CD4-positive, alpha-beta T cell treated with Interleukin-4 for 1 hour (primary cell): ENCODE measurements around the gene TMEM33.
"Not testable (repeated sequence)": the region's sequence is repeated elsewhere in the genome, so short reads cannot be mapped to it uniquely, and the experiment has no call there.

ENCODE experiments used
- DNase-seq, 2 donors: peaks; one replicate each; pipeline ENCODE4 v3.0.0-alpha.2; 2020 to 2022

Gene TMEM33, protein sequence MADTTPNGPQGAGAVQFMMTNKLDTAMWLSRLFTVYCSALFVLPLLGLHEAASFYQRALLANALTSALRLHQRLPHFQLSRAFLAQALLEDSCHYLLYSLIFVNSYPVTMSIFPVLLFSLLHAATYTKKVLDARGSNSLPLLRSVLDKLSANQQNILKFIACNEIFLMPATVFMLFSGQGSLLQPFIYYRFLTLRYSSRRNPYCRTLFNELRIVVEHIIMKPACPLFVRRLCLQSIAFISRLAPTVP

DNA sequence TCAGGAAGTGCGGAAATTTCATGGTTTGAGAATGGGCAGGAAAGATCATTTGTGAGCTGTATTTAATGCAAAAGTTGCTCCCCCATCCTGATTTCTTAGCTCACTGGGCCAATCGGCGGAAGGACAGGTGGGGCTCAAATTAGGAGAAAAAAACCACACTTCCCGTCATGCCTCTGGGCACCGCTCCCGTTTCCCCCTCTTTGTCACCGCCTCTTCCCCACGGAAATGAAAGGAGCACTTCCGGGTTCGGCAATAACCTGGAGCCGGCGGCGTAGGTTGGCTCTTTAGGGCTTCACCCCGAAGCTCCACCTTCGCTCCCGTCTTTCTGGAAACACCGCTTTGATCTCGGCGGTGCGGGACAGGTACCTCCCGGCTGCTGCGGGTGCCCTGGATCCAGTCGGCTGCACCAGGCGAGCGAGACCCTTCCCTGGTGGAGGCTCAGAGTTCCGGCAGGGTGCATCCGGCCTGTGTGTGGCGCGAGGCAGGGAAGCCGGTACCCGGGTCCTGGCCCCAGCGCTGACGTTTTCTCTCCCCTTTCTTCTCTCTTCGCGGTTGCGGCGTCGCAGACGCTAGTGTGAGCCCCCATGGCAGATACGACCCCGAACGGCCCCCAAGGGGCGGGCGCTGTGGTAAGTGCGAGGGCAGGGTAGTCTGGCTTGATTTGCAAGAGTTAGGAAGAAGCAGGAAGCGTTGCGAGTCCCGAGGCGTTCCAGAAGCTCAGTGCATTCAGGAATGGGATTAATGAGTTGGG lies at the start of gene TMEM33:
TMEM33 (plus strand) TSS at position 529 of the 751 bp plus-strand sequence; CDS start at position 585, 56 bp downstream.
- peak; percentile 81 to 83 for DNase-seq

DNA sequence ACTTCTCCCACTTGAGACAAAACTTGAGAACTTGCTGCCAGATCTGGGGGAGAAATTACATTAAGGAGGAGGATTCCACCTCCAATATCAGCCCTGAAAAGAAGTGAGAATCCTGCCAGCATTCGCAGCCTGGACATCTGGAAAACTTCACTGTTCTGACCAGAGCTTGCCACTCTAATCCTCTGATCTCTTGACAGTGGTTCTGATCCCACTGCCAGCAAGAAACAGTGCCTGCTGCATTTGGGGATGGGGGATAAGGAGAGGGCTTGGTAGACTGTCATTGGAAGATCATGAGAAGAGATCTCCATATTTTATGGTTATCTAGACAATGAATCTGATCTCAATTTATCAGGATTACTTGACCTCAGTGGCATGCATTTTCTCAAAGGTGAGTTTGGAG lies 49.8 kb upstream of the TMEM33 start:
- no peak for DNase-seq

DNA sequence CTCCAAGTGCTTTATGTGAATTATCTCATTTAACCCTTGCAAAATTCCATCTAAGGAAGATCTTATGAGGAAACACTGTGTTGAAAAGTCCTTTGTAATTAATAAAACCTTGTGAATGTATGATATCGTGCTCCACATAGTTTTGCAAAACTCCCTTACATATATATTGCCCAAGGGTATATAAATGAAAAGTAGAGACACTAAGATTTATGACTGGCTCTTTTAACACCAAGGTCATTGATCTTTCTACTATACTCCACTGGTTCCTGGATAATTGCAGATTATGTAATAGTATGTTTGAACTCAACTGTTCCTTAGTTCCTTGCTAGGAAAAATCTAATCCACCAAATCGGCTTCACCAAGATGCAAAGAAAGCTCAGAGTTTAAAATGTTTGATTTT lies 48.0 kb upstream of the TMEM33 start:
- DNase-seq = no peak

DNA sequence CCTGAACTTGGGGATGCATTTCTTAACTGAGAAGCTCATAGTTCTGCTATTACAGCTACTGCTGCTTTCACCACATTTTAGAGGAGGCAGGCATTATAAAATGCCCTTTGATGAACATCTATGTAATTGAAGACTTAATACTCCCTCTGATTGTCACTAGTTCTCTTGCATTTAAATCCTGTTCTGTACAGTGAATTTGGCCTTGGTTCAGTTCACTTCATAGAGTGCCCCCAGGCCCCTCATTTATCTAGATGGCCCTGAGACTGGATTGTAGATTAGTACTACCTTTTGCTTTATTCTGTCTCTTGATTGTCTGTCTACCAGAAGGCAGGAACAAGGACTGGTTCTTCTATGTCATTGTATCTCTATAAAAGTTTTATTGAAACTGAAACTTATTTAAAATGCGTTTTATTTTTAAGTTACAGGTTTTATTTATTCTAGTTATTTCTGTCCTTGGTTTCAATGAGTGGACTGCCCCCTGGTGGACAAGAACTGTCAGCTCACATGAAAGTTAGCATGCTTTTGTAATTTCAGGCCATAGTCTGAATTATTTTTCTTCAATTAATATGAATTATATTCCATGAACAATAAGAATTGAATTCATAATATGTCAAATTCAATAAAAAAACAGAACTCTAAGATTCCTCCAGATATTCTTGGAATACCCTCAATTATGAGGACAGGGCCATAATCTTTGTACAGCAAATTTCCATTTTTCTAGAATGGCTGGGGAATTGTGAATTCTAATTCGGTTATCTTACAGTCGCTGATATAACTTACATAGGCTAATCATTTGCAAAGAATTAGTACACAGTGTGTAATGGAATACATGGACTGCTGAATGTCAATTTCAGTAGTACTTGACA lies 47.2 kb upstream of the TMEM33 start:
- DNase-seq = peak; percentile 24 to 35

DNA sequence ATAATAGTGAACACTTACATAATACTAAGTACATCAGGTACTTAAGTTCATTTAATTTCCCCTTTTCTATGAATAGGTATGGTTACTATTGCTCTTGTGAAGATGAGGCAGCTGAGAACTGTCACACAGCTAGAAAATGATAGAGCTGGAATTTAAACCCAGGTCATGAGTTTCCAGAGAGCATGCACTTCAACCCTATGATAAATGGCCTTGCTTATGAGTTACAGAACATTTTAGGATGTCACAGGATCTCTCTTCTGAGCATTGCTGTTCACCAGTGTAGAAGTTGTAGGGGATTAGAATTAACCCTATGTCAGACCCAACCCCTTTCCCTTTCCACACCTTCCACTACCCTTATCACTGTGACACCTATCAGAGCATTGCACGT lies 46.5 kb upstream of the TMEM33 start:
- DNase-seq = no peak

DNA sequence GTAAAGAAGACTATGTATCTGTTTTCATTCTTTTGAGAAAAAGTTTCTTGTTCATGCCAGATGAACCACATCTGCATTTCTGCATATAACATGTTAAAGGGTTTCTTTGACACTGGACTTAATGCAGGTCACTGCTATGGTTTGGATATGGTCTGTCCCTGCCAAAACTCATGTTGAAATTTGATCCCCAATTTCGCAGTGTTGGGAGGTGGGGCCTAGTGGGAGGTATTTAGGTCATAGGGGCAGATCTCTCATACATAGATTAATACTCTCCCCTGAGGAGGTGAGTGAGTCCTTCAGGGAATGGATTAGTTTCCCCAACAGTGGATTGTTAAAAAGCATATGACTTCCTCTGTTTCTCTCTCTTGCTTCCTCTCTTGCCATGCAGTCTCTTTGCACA lies 45.9 kb upstream of the TMEM33 start:
- DNase-seq = no peak

DNA sequence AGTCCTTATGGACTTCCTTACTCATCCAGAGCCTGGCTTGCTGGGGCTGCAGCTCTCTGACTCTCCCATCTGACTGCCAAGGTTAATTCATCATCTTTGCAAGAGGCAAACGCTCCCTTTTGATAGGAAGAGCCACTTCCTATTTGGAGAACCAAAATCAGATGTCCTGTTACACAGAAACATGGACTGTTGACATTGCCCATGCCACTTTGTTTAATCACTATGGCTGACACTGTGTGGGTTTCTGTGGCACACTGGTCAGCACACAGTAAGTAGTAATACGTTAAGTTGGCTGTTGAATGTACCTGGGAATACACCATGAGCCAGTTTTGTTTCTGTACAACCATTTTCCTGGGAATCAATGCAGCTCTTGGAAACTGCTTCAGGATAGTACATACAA lies 45.1 kb upstream of the TMEM33 start:
- DNase-seq = no peak

DNA sequence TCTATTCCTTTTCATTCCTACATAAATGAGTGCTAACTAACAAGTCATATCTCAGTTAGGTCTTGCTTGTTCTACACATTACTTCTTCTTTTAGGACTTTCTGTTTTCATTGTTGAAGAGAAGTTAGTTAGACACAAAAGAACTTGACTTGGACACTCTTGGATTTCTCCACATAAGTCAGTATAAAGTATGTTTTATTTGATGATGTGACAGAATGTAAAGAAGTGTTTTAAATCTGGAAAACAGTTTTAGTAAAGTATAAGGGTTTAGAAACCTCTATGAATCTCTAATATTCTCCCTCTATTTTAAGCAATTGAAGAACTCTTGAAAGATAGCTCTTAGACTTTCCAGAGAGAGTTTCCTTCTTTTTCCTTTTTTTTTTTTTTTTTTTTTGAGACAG lies 38.6 kb upstream of the TMEM33 start:
- DNase-seq = no peak

DNA sequence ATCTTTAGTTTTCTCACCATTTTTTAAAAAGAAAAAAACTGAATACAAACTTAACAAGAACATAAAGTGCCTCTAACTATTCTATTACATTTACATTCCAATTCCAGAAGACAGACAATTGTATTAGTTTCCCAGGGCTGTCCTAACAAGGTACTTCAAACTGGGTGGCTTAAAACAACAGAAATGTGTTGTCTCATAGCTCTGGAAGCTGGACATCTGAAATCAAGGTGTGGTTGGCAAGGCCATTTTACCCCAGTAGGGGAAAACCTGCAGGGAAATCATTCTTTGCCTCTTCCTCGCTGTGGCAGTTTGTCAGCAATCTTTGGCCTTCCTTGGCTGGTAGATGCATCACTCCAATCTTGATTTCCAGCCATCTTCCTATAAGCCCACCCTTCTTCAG lies 37.5 kb upstream of the TMEM33 start:
- no peak for DNase-seq

DNA sequence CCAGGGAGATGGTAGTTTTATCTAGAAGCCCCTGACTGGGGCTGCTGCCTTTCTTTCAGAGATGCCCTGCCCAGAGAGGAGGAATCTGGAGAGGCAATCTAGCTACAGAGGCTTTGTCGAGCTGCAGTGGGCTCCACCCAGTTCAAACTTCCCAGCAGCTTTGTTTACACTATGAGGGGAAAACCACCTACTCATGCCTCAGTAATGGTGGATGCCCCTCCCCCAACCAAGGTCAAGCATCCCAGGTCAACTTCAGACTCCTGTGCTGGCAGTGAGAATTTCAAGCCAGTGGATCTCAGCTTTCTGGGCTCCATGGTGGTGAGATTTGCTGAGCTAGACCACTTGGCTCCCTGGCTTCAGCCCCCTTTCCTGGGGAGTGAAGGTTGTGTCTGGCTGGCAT lies 26.1 kb upstream of the TMEM33 start:
- DNase-seq = not testable (repeated sequence)

DNA sequence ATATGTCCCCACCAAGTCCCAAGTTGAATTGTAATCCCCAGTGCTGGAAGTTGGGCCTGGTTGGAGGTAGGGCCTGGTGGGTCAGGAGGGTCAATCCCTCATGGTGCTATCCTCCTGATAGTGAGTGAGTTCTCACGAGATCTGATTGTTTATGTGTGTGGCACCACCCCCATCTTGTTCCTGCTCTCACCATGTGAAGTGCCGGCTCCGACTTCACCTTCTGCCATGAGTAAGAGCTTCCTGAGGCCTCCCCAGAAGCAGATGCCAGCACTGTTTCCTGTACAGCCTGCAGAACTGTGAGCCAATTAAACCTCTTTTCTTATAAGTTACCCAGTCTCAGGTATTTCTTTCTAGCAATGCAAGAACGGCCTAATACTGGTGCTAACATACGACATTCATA lies 22.7 kb upstream of the TMEM33 start:
- no peak for DNase-seq

DNA sequence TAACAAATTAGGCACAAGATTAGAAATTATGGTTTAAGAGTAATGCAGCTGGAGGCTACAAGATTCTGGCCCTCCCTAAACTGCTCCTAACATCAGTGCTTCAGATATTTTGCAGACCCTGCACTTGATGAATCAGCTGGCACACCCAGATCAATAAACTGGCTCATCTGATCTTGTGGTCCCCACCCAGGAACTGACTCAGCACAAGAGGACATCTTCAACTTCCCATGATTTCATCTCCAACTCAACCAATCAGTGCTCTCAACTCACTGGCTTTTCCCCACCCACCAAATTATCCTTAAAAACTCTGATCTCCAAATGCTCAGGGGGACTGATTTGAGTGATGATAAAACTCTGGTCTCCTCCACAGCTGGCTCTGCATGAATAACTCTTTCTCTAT lies 21.7 kb upstream of the TMEM33 start:
- no peak for DNase-seq

DNA sequence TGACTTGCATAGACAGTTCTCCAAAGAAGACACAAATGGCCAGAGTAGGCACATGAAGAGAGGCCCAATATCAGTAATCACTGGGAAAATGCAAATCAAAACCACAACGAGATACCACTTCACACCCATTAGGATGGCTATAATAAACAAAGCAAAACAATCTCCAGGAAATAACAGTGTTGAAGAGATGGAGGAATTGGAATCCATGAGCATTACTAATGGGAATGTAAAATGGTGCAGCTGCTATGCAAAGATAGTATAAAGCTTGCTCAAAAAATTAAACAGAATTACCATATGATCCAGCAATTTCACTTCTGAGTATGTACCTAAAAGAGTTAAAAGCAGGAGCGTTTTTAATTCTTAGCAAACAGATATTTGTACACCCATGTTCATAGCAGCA lies 17.0 kb upstream of the TMEM33 start:
- DNase-seq = no peak

DNA sequence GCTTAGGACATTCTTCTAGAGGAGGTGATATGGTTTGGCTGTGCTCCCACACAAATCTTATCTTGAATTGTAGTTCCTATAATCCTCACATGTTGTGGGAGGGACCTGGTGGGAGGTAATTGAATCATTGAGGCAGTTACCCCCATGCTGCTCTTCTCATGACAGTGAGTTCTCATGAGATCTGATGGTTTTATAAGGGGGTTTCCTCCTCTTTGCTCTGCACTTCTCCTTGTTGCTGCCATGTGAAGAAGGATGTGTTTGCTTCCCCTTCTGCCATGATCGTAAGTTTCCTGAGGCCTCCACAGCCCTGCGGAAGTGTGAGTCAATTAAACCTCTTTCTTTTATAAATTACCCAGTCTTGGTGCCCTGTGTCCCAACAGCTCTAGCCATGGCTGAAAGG lies 14.8 kb upstream of the TMEM33 start:
- DNase-seq = not testable (repeated sequence)

DNA sequence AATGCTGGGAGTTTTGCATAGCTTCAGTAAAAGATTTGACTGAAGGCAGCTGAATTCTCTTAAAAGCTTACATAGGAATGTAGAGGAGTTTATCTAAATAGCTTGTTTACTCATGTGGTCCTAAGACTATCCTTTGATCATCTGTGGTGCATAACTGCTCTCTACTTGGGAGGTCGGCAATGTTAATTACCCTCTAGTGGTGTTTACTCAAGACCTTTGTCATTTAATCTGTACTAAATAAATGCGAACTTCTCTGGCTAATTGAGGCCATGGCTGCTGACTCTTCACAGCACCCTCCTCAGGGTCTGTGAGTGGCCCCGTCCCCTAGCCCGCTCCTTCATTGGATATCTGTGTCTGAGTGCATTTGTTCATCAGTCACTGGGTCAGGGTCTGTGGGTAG lies 13.8 kb upstream of the TMEM33 start:
- no peak for DNase-seq

DNA sequence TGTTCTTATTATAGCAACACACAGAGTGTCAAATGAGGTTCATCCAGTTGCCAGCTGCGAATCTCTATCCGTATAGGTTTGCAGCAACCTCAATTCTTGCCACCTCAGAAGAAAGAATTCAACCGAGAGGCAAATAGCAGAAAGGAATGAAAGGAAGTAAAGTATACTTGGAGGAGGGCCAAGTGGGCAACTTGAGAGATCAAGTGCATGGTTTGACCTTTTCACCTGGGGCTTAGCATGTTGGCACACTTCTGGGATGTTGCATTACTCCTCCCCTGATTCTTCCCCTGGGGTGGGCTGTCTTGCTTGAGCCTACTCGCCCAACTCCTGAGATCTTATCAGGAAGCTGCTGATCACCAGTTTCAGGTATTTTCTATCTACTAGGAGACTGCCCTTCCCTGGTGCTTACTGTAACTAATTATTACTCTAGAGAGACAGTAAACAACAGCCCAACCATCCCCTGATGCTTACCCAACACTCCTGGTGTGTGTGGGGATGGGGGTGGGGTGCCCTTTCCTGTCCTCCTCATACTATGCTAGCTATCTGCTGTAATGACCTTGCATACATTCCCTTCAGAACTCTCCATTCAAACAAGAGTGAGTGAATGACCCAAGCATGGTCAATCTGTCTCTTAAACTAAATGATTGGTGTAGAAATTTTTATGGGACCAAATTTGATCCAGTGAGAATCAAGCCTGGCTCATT lies 7.3 kb upstream of the TMEM33 start:
- no peak for DNase-seq

DNA sequence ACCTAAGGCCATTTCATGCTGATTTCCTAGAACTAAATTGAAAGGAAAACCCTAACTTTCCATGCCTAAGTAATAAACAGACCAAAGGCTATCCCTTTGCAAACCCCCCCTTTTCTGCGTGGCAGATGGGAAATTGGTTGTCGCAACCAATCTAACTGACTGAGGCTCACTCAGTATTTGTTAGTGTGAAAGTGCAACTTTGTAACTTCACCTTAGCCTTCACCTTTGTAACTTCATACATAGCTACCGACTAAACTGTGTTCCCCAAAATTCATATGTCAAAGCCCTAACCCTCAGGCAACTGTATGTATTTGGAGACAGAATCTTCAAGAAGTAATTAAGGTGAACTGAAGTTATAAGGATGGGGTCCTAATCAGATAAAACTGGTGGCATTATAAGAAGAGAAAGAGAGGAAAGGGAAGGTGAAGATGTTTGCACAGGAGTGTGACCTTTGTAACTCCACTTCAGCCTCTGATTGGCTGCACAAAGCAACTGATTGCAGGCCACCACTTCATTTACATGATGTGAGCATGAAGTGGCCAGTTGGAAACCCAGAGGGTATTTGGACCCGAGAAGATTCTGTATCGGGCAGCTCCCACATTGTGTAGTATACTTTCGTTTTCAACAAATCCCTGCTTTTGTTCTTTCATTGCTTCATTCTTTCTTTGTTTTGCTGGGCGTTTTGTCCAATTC lies 4.9 kb upstream of the TMEM33 start:
- DNase-seq = no peak

DNA sequence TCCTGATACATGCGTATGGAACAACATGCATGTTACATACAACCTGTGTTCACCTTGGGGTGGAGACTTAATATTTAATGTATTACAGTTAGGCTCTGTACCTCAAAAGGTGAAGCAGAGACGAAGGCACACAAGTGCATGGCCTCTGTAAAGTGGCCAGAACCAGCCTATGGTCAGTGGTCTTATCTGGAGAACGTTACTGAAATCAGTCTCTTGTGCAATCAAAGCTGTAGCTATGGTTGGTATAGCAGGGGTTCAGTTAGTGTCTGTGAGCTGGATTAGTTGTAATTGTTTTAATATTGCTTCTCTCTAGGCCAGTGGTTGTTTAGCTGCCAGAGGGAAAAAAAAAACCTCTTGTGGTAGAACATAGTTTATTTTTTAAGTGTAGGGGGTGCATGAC lies 2.2 kb upstream of the TMEM33 start:
- no peak for DNase-seq

DNA sequence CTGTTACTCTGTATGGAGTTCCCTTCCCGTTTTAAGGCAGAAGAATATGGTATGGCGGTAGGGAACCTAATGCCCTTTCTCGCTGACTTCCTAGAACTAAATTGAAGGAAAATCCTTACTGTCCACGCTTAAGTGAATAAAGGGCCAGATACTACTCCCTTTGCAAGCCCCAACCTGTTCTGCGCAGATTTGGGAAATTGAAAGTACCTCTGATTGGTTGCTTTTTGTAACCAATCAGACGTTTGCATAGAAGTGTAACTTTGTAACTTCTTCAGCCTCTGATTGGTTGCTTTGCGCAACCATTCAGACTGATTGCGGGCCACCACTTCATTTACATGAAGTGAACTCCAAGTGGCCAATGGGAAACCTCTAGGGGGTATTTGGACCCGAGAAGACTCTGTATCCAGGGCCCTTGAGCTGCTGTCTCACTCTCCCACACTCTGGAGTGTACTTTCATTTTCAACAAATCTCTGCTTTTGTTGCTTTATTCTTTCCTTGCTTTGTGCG lies 1.2 kb upstream of the TMEM33 start:
- peak; percentile 21 to 57 for DNase-seq

DNA sequence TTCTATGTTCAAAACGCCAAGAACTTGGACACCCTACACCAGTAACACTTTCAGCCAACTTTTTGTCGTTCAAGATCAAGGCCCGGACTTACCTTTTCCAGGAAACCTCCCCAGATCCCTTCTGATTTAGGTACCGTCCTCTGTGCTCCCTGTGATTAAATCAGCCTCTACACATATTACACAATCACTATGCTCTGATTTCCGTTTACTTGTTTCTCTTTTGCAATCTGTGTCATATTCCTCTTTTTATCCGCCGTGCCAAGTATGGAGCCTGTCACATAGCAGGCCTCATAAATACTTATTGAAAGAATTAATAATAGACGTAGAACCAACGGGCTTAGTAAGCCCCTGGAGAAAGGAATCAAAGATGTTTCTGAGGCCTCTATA lies 722 bp upstream of the TMEM33 start:
- DNase-seq = no peak

DNA sequence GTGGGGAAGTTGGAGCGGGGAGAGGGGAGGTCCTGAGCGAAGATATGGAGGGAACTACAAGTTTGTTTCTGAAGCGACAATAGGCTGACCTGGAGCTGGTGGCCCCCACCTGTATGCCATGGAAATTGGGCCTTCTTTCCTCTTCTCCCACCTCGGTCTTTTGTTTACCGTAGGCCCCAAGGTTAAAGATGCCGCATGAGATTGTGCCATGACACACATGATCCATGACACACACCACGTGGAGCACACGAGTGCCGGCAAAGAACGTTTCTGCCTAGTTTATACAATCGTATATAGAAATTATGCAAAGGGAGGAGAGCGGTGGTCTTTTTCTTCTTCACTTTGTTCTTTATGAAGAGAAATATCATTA lies 408 bp downstream of the TMEM33 start:
- no peak for DNase-seq

DNA sequence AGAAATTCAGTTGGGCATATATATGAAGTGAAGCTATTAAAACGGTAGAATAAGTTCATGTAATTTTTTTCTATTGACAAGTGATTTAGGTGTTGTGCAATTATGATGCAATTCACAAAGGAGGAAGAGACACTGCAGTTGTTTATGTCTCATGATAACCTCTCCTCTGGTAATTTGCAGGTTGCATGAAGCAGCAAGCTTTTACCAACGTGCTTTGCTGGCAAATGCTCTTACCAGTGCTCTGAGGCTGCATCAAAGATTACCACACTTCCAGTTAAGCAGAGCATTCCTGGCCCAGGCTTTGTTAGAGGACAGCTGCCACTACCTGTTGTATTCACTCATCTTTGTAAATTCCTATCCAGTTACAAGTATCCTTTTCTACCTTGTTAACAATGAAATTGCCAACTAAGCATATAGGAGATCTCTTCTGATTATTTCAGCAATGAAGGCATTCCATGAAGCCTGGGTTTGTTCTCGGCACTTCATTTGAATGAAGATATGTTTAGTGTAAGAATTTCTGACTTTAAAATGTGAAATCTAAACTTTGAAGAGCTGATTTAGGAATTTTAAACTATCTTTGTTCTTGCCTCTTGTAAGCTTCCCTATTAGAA lies 3.9 kb downstream of the TMEM33 start:
- no peak for DNase-seq
